A172 (cell line): ENCODE data around the gene OGFOD2. TPM values are rescaled to one million over a fixed set of nuclear protein-coding genes. Genes with fewer than 3 reads are reported as not detected.
A peak's percentile ranks its signal among the peaks of the same experiment; 100 is the strongest.

Source experiments
- DNase-seq: peaks from one replicate; pipeline ENCODE4 v3.0.0-alpha.2; 2015; ENCODE audit warnings: low spot score
- total RNA-seq: library from RNA; depleted of rRNA; stranded (reverse); fragments of >200 nt; shearing (Covaris generic); gene quantifications from 2 replicates; pipeline ENCODE4 v1.2.3, GENCODE V29; 2014

The OGFOD2 gene
- total RNA-seq, 1 experiment from 2014 or later = 20.9 TPM

- DNase-seq = no peak
Measured at GRCh38 chr12:122951406-122951805, 23.6 kb upstream of the OGFOD2 start.

GRCh38 chr12:122951979-122952892, 22.8 kb upstream of the OGFOD2 start:
- peak; percentile 64 for DNase-seq

GRCh38 chr12:122955156-122955555, 19.9 kb upstream of the OGFOD2 start:
- no peak for DNase-seq

- no peak for DNase-seq
Measured at GRCh38 chr12:122956035-122956434, 19.0 kb upstream of the OGFOD2 start.

GRCh38 chr12:122958198-122958888, 16.7 kb upstream of the OGFOD2 start:
- DNase-seq = no peak

- no peak for DNase-seq
Measured at GRCh38 chr12:122959566-122960192, 15.4 kb upstream of the OGFOD2 start.

- no peak for DNase-seq
Measured at GRCh38 chr12:122960193-122960569, 14.9 kb upstream of the OGFOD2 start.

DNA sequence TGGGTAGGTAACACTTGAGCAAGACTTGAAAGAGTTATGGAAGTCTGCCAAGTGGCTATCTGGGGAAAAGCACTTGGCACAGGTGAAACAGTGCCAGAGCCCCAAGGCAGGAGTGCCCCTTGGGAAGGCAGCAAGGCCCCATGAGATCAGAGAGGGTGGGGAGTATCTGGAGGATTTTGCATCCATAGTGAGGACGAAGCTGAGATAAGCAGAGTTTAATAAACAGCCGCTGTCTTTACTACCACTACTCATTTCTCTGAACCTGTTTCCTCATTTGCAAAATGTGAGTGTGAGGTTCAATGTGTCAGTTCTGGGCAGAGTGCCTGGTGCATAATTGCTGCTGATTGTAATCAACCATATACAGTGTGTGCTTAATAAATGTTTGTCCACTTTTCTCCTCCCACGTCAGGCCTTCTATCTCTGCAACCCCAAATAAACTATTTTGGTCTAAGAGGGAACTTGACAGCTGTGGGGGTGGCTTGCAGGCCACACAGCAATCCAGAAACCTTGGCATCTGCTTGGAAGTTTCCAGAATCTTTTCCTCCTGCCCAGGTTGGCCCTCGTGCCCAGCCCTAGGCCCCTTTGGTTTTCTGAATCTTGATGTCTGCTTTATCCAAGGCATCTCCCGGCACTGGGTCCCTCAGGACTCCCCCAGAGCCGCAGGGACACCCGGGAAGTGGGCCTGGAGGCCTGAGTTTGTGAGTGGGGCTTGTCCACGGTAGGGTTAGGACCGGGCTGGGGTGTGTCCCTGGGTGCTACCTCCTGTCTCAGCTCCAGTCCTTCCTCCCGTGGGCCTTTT, 13.3 kb upstream of the OGFOD2 start:
- no peak for DNase-seq

GRCh38 chr12:122963941-122964265, 11.1 kb upstream of the OGFOD2 start:
- no peak for DNase-seq

DNA sequence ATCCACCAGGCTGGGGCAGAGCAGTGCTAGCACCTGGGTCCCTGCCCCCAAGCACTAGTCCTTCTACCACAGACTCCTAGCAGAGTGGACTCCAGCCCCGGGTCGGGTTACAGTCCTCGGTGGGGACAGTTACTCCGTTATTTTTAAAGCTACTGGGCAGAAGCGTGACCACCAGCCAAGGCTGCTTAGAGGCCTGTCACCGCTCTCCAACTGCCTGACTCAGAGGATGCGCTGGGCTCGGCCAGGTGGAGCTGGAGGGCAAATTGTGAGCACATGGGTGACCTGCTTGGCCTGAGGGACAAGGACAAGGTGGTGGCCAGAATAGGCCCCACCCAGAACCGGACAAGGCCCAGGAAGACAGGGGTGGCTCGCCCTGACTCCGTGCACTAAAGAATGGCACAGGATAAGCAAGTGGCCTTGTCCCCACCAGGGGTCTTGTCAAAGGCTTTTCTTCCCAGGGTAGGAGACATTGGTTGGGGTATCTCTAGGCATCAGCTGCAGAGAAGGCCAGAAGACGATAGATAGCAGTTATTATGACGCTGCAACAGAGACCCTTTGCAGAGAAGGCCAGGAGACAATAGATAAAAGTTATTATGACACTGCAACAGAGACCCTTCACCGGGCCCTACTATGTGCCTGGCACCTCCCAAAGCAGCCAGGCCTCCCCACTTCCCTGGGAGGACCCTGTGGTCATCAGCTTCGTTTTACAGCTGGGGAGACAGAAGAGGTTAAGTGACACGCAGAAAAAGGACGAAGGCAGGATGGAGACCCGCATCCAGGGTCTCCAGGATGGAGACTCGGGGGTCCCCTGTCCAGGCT, 10.4 kb upstream of the OGFOD2 start:
- DNase-seq = no peak

DNA sequence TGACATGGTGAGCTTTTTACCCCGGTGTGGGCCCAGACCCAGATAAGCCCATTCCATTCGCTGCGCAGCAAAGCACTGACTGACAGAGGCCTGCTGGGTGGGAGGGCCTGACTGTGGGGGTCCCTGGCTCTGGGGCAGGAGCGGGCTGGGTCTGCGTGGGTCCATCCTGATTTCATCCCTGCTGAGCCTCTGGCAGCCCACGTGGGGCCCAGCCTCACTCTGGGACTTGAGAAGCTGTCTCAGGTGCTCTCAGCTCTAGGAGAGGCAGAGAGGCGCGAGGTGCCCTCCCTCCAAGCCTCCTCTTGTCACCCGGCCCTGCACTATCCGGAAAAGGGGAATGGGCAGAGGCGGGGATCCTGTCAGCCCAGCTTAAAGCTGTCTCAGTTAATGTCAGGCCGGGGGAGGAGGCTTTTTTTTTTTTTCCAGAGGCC, 9.7 kb upstream of the OGFOD2 start:
- DNase-seq = no peak

DNA sequence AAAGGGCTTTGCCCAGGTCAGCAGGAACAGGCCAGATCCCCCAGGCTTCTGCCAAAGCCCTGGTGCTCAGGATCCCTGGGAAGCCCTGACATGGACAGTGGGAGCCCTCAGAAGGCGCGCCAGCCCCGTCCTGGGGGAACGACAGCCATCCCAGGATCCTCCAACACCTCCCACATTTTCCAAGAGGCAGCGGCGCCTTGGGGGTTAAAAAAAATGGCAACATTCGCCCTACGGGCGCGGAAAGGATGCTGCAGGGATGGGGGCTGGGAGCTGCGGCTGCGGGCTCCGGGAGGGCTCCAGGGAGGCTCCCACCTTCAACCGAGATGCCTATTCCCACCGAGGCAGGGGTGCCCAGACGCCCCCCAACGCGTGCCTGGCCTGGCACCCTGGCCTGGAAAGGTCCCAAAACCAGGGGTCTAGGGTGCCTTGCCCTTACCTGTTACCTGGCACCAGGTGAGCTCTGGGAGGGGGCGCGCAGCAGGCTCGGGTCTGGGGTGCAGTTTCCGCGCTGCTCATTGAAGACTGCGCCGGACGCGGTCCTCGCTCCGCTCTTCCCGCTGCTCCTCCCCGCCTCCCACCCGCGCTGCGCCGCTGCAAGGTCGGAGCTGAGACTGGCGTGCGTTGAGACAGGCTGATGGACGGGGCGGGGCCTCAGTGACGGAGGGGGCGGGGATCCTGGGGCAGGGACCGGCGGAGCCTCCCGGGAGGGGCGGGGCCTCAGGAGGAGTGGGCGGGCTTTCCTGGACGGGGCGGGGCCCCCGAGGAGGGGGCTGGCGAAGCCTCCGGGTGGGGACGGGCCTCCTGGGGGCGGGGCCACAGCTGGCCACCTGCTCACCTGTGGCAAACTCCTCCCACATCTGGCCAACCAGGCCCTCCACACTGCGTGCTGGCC, 8.9 kb upstream of the OGFOD2 start, which contains the start of gene ABCB9:
Gene ABCB9 (minus strand): TSS at position 613 of the 892 bp plus-strand sequence. CDS start 6,228 bp downstream, outside the sequence.
- peak; percentile 65 for DNase-seq

- DNase-seq = no peak
Measured at GRCh38 chr12:122966743-122967550, 8.1 kb upstream of the OGFOD2 start.

DNA sequence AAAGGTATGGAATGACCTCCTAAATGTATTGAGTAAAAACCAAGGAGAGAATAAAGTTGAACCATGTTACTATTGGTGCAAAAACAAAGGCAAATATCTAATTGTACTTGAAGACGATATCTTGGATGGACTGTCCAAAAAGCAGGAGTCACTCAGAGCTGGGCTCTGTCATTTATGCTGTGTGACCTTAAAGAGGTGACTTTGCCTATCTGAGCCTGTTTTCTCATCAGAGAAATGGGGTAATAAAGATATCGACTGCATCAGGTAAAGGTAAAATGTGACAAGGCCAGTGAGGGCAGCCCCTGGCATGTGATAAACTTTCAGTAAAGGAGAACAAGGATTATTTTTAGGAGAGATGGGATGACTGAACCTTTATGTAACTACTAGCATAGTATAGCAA, 6.9 kb upstream of the OGFOD2 start:
- DNase-seq = no peak

DNA sequence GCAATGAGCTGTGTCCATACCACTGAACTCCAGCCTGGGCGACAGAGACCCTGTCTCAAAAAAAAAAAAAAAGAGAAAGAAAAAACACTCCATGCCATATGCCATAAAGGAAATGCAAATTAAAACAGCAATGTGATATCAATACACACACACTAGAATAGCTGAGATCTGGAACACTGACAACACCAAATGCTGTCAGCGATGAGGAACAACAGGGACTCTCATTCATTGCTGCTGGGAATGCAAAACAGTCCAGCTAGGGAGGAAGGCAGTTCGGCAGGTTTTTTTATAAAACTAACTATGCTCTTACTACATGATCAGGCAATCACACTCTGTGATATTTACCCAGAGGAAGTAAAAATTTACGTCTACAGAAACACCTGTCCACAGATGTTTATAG, 5.4 kb upstream of the OGFOD2 start:
- DNase-seq = no peak

DNA sequence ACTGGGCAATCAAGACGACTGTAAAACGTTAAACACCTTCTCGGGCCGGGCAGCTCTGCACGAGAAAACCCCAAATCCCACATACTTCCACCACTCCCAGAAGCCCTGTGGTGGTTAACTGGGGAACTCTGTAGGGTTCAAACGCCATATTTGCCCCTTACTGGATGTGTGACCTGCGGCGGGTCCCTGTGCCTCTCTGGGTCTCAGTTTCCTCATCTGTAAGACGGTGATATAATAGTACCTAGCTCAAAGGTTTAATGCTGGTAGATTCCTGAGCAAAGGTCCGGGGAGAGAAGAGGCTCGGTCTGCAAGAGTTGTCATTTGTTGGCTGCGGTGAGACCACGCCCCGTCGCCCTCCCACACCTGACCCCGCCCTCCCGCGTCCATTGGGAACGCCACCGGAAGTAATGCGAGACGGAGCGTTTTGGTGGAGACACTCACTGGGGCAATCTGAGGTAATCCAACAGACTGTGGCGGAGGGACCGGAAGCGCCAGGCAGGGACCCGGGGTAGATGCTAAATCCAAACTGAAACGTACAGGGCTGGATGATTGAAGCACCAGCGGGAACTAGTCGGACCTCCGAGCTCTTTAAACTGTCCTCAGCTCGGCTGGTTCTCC, 661 bp upstream of the OGFOD2 start:
- DNase-seq = peak; percentile 94

- no peak for DNase-seq
Measured at GRCh38 chr12:122975790-122976647, 975 bp downstream of the OGFOD2 start.

DNA sequence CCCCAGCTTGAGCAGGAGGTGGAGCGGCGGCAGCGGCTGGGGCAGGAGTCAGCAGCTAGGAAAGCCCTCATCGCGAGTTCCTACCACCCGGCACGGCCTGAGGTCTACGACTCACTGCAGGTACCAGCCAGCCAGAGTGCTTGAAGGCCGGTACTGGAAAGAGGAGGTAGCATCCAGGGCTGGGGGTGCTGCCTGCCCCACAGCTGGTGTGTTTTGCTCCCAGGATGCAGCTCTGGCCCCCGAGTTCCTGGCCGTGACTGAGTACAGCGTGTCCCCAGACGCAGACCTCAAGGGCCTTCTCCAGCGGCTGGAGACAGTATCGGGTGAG, 1.6 kb downstream of the OGFOD2 start:
- DNase-seq = no peak
